ENCODE results near the gene LRIG2.

Gene LRIG2

DNA sequence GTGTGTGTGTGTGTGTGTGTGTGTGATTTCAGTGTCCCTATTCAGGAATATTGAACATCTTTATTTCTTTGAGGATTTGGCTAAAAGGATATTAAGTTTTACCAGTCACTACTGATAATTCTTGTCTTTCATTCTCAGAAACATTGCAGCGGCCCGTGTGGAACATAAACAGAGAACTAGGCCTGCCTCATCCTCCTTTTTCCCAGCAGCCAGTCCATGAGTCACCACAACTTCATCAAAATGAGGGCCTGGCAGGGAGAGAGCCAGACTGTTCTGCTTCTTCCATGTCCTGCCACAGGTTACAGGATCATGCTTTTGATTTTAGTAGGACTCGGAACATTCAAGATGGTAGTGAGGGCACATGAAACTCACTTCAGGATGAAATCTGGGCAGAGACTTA is 50.7 kb downstream of the LRIG2 start:
- TF ChIP-seq EZH2phosphoT487 (conservative IDR thresholded peaks at IDR 0.05; ENCODE audit: low read length): no peak
- TF ChIP-seq, protein P1, sequence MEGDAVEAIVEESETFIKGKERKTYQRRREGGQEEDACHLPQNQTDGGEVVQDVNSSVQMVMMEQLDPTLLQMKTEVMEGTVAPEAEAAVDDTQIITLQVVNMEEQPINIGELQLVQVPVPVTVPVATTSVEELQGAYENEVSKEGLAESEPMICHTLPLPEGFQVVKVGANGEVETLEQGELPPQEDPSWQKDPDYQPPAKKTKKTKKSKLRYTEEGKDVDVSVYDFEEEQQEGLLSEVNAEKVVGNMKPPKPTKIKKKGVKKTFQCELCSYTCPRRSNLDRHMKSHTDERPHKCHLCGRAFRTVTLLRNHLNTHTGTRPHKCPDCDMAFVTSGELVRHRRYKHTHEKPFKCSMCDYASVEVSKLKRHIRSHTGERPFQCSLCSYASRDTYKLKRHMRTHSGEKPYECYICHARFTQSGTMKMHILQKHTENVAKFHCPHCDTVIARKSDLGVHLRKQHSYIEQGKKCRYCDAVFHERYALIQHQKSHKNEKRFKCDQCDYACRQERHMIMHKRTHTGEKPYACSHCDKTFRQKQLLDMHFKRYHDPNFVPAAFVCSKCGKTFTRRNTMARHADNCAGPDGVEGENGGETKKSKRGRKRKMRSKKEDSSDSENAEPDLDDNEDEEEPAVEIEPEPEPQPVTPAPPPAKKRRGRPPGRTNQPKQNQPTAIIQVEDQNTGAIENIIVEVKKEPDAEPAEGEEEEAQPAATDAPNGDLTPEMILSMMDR (IDR thresholded peaks at IDR 0.05; ENCODE audit: insufficient read depth, low read length, poor library complexity, severe bottlenecking): no peak
- H3K36me3 ChIP-seq (ENCODE audit: low read length): peaks cover 23% of the 10 kb centered on the region; the same call in 1 of the 2 replicates

DNA sequence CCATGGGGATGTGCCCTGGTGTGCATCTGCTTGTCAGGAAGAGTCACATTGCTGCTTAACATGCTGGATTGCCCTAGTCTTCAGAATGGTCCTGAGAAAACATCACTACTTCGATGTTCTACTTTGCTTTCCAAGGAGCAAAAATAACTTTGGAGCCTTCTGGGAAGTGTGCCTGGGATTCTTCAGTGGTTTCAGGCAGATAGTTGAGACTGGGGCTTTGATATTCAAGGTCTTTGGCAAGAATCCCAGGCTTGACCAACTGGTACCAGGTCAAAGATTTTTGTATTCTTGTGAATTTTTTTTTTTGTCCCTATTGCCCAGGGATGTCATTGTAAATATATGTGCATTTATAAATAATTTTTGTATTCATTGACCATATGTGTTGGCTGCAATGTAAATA is 51.4 kb downstream of the LRIG2 start:
- H3K9me3 ChIP-seq (ENCODE audit: insufficient read depth, low read length): no peaks in the 10 kb centered on the region
- H3K79me2 ChIP-seq (ENCODE audit: insufficient read depth, low read length): no peaks in the 10 kb centered on the region
- H3K4me2 ChIP-seq (ENCODE audit: low read depth, low read length, poor library complexity, severe bottlenecking): no peak overlapping the region
- H2AFZ ChIP-seq (ENCODE audit: low read depth, low read length, severe bottlenecking): no peak overlapping the region
- peaks cover 17% of the 10 kb centered on the region; the same call in 1 of the 2 replicates for H3K36me3 ChIP-seq (ENCODE audit: low read length)
- H3K4me3 ChIP-seq (ENCODE audit: insufficient read depth, low read length, poor library complexity, severe bottlenecking): no peak overlapping the region
- no peaks in the 10 kb centered on the region for H3K9me2 ChIP-seq (replicated peaks; ENCODE audit: insufficient read depth, low read length)
- no peak overlapping the region for H3K9ac ChIP-seq (ENCODE audit: low read length)
- no peaks in the 10 kb centered on the region for H4K20me1 ChIP-seq (ENCODE audit: low read depth, low read length)
- TF ChIP-seq, protein P1 (IDR thresholded peaks at IDR 0.05; ENCODE audit: insufficient read depth, low read length, poor library complexity, severe bottlenecking): no peak
- TF ChIP-seq EZH2phosphoT487 (conservative IDR thresholded peaks at IDR 0.05; ENCODE audit: low read length): no peak
- H3K27me3 ChIP-seq (ENCODE audit: low read length): no peaks in the 10 kb centered on the region
- H3F3A ChIP-seq (ENCODE audit: insufficient read depth): no peaks in the 10 kb centered on the region; the same call in 1 of the 2 replicates
- H3K27ac ChIP-seq (ENCODE audit: low read depth, low read length): no peak overlapping the region

More for the DNA sequence above, 50.7 kb downstream of the LRIG2 start:
- Histone ChIP-seq H3F3A (ENCODE audit: insufficient read depth) (no peaks in the 10 kb centered on the region; the same call in 1 of the 2 replicates), H3K9me3 (ENCODE audit: insufficient read depth, low read length) (no peaks in the 10 kb centered on the region), H4K20me1 (ENCODE audit: low read depth, low read length) (no peaks in the 10 kb centered on the region), H3K27me3 (ENCODE audit: low read length) (no peaks in the 10 kb centered on the region), H3K79me2 (ENCODE audit: insufficient read depth, low read length) (no peaks in the 10 kb centered on the region), H3K9ac (ENCODE audit: low read length) (no peak overlapping the region), H3K27ac (ENCODE audit: low read depth, low read length) (no peak overlapping the region), H3K4me3 (ENCODE audit: insufficient read depth, low read length, poor library complexity, severe bottlenecking) (no peak overlapping the region), H2AFZ (ENCODE audit: low read depth, low read length, severe bottlenecking) (no peak overlapping the region), H3K4me2 (ENCODE audit: low read depth, low read length, poor library complexity, severe bottlenecking) (no peak overlapping the region), H3K9me2 (replicated peaks; ENCODE audit: insufficient read depth, low read length) (no peaks in the 10 kb centered on the region)

DNA sequence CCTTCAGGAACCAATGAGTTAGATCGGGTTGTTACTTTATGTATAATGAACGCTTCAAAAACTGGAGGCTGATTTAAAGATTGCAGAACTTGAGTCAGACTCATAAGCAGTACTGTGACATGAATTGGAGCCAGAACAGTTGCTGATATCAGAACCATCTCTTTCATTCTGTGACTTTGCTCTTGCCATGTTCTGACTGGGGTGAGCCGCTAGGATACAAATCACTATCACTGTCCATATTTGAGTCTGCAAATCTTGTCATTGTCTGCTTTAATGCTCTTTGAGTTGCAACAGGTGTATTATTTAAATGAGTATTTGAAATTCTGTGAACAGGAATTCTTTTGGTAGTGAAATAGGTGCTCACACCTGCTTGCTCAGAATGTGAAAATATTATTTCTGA is 52.5 kb downstream of the LRIG2 start:
- no peak overlapping the region for H3K4me2 ChIP-seq (ENCODE audit: low read depth, low read length, poor library complexity, severe bottlenecking)
- H3K27ac ChIP-seq (ENCODE audit: low read depth, low read length): no peak overlapping the region
- H2AFZ ChIP-seq (ENCODE audit: low read depth, low read length, severe bottlenecking): no peak overlapping the region
- H3K9ac ChIP-seq (ENCODE audit: low read length): no peak overlapping the region
- TF ChIP-seq, protein P1 (IDR thresholded peaks at IDR 0.05; ENCODE audit: insufficient read depth, low read length, poor library complexity, severe bottlenecking): no peak
- no peak for TF ChIP-seq EZH2phosphoT487 (conservative IDR thresholded peaks at IDR 0.05; ENCODE audit: low read length)
- H3K9me2 ChIP-seq (replicated peaks; ENCODE audit: insufficient read depth, low read length): no peaks in the 10 kb centered on the region
- H3K9me3 ChIP-seq (ENCODE audit: insufficient read depth, low read length): no peaks in the 10 kb centered on the region
- no peaks in the 10 kb centered on the region; the same call in 1 of the 2 replicates for H3F3A ChIP-seq (ENCODE audit: insufficient read depth)
- no peak overlapping the region for H3K4me3 ChIP-seq (ENCODE audit: insufficient read depth, low read length, poor library complexity, severe bottlenecking)
- no peaks in the 10 kb centered on the region for H3K79me2 ChIP-seq (ENCODE audit: insufficient read depth, low read length)
- H3K27me3 ChIP-seq (ENCODE audit: low read length): no peaks in the 10 kb centered on the region
- no peaks in the 10 kb centered on the region for H4K20me1 ChIP-seq (ENCODE audit: low read depth, low read length)
- H3K36me3 ChIP-seq (ENCODE audit: low read length): peaks cover 17% of the 10 kb centered on the region; the same call in 1 of the 2 replicates
